ENCODE measurements around the gene TMF1.

TMF1 gene

GRCh38 chr3:69012800-69013252 is 39.3 kb downstream of the TMF1 start:
- DNase-seq = no peak

- DNase-seq = no peak
Observed at GRCh38 chr3:69012100-69012799, 39.9 kb downstream of the TMF1 start.

- no peak for DNase-seq
Observed at GRCh38 chr3:69011096-69011730, 40.9 kb downstream of the TMF1 start.

GRCh38 chr3:69009559-69010410 is 42.3 kb downstream of the TMF1 start:
- no peak for DNase-seq

GRCh38 chr3:69008980-69009379 is 43.2 kb downstream of the TMF1 start:
- DNase-seq = no peak

GRCh38 chr3:69005791-69006482 is 46.2 kb downstream of the TMF1 start:
- DNase-seq = no peak

- DNase-seq = no peak
Observed at GRCh38 chr3:69005071-69005790, 46.9 kb downstream of the TMF1 start.

GRCh38 chr3:69004138-69004537 is 48.0 kb downstream of the TMF1 start:
- DNase-seq = no peak

GRCh38 chr3:68999605-69000004 is 52.5 kb downstream of the TMF1 start:
- DNase-seq = no peak

GRCh38 chr3:68999158-68999557 is 53.0 kb downstream of the TMF1 start:
- DNase-seq = no peak

GRCh38 chr3:68997887-68998286 is 54.2 kb downstream of the TMF1 start:
- no peak for DNase-seq

- DNase-seq = no peak
Observed at GRCh38 chr3:68996356-68996995, 55.7 kb downstream of the TMF1 start.

- no peak for DNase-seq
Observed at GRCh38 chr3:68988740-68989139, 63.4 kb downstream of the TMF1 start.

- no peak for DNase-seq
Observed at GRCh38 chr3:68987322-68987721, 64.8 kb downstream of the TMF1 start.

- no peak for DNase-seq
Observed at GRCh38 chr3:68986496-68987208, 65.5 kb downstream of the TMF1 start.

GRCh38 chr3:68985146-68985790 is 66.9 kb downstream of the TMF1 start:
- DNase-seq = no peak

GRCh38 chr3:68984011-68984530 is 68.1 kb downstream of the TMF1 start:
- no peak for DNase-seq

- no peak for DNase-seq
Observed at GRCh38 chr3:68977486-68978167, 74.5 kb downstream of the TMF1 start.

- no peak for DNase-seq
Observed at GRCh38 chr3:68974711-68975110, 77.4 kb downstream of the TMF1 start.

- DNase-seq = no peak
Observed at GRCh38 chr3:68973639-68974038, 78.5 kb downstream of the TMF1 start.
